GM19467 (cell line): ENCODE data around the gene PCDHA9.
"Not testable (repeated sequence)": the region's sequence is repeated elsewhere in the genome, so short reads cannot be mapped to it uniquely, and the experiment has no call there.

Experiments
- ATAC-seq: cut with Tn5 transposase; IDR thresholded peaks from one replicate; pipeline ENCODE4 v1.9.1; 2021; ENCODE audit warnings: mild to moderate bottlenecking, moderate library complexity; ENCODE audit not compliant: unreplicated experiment

The PCDHA9 gene

GRCh38 chr5:140835622-140836510 lies 12.3 kb upstream of the PCDHA9 start:
- ATAC-seq = no peak

GRCh38 chr5:140840978-140841962 lies 6.9 kb upstream of the PCDHA9 start, which contains the start of gene PCDHA8:
Gene PCDHA8, plus strand, starts transcription at chr5:140841187. Its CDS starts 135 bp downstream, at chr5:140841322.
- ATAC-seq = no peak

DNA sequence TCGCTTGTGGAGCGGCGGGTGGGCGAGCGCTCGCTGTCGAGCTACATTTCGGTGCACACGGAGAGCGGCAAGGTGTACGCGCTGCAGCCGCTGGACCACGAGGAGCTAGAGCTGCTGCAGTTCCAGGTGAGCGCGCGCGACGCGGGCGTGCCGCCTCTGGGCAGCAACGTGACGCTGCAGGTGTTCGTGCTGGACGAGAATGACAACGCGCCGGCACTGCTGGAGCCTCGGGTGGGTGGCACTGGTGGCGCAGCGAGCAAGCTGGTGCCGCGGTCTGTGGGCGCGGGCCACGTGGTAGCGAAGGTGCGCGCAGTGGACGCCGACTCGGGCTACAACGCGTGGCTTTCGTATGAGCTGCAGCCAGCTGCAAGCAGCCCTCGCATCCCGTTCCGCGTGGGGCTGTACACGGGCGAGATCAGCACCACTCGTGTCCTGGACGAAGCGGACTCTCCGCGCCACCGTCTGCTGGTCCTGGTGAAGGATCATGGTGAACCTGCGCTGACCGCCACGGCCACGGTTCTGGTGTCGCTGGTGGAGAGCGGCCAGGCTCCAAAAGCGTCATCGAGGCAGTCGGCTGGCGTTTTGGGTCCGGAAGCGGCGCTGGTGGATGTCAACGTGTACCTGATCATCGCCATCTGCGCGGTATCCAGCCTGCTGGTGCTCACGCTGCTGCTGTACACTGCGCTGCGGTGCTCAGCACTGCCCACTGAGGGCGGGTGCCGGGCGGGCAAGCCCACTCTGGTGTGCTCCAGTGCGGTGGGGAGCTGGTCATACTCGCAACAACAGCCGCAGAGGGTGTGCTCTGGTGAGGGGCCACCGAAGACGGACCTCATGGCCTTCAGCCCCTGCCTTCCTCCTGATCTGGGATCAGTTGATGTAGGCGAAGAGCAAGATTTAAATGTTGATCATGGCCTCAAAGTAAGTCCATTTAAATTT lies 5.1 kb upstream of the PCDHA9 start:
- ATAC-seq = no peak

- ATAC-seq = not testable (repeated sequence)
Observed at GRCh38 chr5:140849831-140850634, 1.9 kb downstream of the PCDHA9 start.

DNA sequence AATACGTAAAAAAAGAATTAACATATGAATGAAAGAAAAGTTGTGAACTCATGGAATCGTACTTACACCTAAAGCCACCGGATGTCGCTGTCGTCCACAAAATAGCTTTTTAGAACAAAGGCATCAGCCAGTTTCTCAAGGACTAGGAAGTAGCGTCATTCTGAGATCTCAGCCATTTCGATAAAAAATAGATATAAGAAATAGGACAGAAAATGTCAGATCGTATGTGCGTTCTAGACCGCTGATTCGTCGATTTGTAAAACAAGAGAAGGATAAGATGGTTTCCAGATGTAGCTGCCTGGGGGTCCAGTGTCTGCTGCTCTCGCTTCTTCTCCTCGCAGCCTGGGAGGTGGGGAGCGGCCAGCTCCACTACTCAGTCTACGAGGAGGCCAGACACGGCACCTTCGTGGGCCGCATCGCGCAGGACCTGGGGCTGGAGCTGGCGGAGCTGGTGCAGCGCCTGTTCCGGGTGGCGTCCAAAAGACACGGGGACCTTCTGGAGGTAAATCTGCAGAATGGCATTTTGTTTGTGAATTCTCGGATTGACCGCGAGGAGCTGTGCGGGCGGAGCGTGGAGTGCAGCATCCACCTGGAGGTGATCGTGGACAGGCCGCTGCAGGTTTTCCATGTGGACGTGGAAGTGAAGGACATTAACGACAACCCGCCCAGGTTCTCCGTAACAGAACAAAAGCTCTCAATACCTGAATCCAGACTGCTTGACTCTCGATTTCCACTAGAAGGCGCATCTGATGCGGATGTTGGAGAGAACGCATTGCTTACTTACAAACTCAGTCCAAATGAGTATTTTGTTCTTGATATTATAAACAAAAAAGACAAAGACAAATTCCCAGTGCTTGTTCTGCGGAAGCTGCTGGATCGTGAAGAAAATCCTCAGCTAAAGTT lies 7.8 kb downstream of the PCDHA9 start, which contains the start of gene PCDHA10:
Gene PCDHA10, plus strand, starts transcription at position 126 of the 903 bp plus-strand sequence. Its CDS starts 152 bp downstream, at position 278.
- no peak for ATAC-seq

GRCh38 chr5:140857177-140857986 lies 9.2 kb downstream of the PCDHA9 start:
- no peak for ATAC-seq

DNA sequence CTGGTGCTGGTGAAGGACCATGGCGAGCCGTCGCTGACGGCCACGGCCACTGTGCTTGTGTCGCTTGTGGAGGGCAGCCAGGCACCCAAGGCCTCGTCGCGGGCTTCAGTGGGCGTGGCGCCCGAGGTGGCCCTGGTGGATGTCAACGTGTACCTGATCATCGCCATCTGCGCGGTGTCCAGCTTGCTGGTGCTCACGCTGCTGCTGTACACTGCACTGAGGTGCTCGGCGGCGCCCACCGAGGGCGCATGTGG lies 9.7 kb downstream of the PCDHA9 start:
- no peak for ATAC-seq

GRCh38 chr5:140862441-140863295 lies 14.5 kb downstream of the PCDHA9 start:
- ATAC-seq = no peak

DNA sequence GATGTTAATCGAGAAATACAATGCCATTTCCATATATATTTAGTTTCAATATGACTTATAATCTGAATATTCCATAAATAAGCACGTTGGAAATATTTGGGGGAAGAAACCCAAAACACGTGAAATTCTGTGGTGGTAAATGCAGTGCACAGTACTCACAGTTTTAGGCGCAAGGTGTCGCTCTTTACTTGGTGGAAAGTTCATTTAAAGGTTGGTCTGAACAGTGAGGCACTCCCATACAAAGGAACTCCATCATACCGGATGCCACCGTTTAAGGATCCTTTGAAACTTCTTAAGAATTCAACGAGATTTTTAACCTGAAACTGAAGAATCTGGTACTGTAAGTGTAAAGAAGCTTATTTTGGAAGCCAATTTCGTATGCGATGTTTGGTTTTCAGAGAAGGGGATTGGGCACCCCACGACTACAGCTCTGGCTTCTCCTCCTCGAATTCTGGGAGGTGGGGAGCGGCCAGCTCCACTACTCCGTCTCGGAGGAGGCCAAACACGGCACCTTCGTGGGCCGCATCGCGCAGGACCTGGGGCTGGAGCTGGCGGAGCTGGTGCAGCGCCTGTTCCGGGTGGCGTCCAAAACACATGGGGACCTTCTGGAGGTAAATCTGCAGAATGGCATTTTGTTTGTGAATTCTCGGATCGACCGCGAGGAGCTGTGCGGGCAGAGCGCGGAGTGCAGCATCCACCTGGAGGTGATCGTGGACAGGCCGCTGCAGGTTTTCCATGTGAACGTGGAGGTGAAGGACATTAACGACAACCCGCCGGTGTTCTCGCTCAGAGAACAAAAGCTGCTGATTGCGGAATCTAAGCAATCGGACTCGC lies 20.8 kb downstream of the PCDHA9 start, which contains the start of gene PCDHA11:
Gene PCDHA11, plus strand, starts transcription at position 237 of the 834 bp plus-strand sequence. Its CDS starts 147 bp downstream, at position 384.
- ATAC-seq = no peak

DNA sequence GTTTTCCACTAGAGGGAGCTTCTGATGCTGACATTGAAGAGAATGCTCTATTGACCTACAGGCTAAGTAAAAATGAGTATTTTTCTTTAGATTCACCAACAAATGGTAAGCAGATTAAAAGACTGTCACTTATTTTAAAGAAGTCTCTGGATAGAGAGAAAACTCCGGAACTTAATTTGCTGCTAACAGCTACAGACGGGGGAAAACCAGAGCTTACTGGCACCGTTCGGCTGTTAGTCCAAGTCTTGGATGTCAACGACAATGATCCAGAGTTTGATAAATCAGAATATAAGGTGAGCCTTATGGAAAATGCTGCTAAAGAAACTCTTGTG lies 21.3 kb downstream of the PCDHA9 start:
- ATAC-seq = no peak

DNA sequence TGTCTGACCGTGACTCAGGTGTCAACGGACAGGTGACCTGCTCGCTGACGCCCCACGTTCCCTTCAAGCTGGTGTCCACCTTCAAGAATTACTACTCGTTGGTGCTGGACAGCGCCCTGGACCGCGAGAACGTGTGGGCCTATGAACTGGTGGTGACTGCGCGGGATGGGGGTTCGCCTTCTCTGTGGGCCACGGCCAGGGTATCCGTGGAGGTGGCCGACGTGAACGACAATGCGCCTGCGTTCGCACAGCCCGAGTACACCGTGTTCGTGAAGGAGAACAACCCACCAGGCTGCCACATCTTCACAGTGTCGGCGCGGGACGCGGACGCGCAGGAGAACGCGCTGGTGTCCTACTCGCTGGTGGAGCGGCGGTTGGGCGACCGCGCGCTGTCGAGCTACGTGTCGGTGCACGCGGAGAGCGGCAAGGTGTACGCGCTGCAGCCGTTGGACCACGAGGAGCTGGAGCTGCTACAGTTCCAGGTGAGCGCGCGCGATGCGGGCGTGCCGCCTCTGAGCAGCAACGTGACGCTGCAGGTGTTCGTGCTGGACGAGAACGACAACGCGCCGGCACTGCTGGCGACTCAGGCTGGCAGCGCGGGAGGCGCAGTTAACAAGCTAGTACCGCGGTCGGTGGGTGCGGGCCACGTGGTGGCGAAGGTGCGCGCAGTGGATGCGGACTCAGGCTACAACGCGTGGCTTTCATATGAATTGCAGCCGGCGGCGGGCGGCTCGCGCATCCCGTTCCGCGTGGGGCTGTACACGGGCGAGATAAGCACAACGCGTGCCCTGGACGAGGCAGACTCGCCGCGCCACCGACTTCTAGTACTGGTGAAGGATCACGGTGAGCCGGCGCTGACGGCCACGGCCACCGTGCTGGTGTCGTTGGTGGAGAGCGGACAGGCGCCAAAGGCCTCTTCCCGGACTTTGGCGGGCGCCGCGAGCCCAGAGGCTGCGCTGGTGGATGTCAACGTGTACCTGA lies 22.3 kb downstream of the PCDHA9 start:
- no peak for ATAC-seq

DNA sequence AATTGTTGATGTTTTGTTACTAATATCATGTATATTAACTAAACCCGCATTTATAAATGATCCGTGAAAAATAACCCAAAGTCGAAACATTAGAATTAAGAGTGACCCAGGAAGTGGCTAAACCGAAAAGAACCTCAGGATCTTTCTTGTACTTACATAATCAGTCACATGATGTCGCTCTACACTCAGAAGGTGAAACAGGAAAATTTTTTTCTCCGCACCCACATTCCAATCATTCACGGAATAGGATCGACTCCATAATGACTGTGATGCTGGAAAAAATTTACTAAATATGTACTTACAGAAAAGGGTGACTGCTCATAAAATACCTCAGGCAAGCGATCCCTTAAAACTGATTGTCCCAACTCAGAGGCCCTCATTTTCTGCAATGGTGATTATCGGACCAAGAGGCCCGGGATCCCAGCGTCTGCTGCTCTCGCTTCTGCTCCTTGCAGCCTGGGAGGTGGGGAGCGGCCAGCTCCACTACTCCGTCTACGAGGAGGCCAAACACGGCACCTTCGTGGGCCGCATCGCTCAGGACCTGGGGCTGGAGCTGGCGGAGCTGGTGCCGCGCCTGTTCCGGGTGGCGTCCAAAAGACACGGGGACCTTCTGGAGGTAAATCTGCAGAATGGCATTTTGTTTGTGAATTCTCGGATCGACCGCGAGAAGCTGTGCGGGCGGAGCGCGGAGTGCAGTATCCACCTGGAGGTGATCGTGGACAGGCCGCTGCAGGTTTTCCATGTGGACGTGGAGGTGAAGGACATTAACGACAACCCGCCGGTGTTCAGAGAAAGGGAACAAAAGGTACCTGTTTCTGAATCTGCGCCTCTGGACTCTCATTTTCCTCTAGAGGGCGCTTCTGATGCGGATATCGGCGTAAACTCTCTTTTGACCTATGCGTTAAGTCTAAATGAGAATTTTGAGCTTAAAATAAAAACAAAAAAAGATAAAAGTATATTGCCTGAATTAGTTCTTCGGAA lies 27.2 kb downstream of the PCDHA9 start, which contains the start of gene PCDHA12:
Gene PCDHA12, plus strand, starts transcription at position 224 of the 981 bp plus-strand sequence. Its CDS starts 165 bp downstream, at position 389.
- ATAC-seq = no peak

- not testable (repeated sequence) for ATAC-seq
Observed at GRCh38 chr5:140876541-140877261, 28.5 kb downstream of the PCDHA9 start.
